AG10803 (cell line): Measurements from ENCODE around the gene GSK3A.

ENCODE experiments used
- DNase-seq: peaks from one replicate; pipeline ENCODE4 v3.0.0; 2010; ENCODE audit warnings: low read depth
- H3K4me3 ChIP-seq: 2 replicates; pipeline ENCODE4 v1.5.1; 2011; ENCODE audit warnings: mild to moderate bottlenecking, low read length, control low read depth
- CTCF ChIP-seq: conservative IDR thresholded peaks from 2 replicates; pipeline ENCODE4 v1.5.1; 2011; ENCODE audit warnings: mild to moderate bottlenecking, low read length, control low read depth, inconsistent platforms

Gene GSK3A

DNA sequence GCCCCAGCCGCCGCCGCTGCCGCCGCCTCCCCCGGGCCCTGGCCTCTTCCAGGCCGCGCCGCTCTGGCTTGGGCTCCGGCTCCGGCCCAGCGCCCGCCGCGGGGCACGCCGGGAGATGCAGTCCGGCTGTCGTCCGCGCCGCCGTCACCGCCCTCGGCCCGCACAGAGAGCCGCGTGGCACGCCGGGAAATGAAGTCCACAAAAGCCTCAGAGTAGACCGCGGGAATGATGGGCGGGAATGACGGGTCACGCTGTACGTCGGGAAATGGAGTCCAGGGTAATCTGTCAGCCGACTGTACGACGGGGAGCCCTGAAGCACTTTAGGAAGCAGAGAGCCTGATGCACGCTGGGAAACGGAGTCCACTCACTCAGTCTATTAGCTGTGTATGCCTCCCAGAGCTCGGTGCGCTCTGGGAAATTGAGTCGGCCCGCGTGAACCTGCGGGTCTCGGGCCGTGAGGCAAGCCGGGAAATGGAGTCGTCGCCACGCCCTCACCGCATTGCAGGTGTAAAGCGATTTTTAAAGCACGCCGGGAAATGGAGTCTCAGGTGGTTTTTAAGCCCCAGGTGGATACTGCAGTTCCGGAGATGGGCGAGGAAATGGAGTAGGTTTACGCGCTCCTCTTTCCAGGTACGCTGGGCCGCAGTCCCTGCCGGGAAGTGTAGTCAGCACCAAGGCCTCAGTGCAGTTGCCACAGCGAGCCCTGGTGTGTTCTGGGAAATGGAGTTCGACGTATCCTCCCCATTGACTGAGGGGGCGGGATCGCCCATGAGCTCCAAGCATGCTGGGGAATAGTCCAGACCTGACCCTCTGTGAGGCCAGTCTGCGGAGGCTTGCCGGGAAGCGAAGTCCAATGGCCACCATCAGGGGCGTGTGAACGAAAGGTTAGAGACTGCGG lies at the start of gene GSK3A:
Gene GSK3A (minus strand): TSS at position 91 of the 898 bp plus-strand sequence. CDS start 137 bp downstream, outside the sequence.
- no peak for TF ChIP-seq CTCF
- peak; percentile 99 for DNase-seq
- peak within 1 kb of the TSS; percentile 89 for H3K4me3 ChIP-seq

DNA sequence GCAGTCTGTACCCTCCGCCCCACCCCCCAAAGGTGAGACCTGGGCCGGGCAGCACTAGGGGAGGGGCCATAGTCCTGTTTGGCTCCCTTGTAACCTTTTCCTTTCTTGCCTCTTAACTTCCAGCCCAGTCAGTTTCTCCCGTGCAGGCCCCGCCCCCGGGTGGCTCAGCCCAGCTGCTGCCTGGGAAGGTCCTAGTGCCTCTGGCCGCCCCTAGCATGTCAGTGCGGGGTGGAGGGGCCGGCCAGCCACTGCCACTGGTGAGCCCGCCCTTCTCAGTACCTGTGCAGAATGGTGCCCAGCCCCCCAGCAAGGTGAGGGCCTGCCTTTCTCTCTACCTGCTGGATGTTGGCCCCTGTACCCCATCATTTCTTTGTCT lies 49.0 kb upstream of the GSK3A start:
- H3K4me3 ChIP-seq = no peak overlapping the region
- no peak for TF ChIP-seq CTCF
- DNase-seq = no peak

DNA sequence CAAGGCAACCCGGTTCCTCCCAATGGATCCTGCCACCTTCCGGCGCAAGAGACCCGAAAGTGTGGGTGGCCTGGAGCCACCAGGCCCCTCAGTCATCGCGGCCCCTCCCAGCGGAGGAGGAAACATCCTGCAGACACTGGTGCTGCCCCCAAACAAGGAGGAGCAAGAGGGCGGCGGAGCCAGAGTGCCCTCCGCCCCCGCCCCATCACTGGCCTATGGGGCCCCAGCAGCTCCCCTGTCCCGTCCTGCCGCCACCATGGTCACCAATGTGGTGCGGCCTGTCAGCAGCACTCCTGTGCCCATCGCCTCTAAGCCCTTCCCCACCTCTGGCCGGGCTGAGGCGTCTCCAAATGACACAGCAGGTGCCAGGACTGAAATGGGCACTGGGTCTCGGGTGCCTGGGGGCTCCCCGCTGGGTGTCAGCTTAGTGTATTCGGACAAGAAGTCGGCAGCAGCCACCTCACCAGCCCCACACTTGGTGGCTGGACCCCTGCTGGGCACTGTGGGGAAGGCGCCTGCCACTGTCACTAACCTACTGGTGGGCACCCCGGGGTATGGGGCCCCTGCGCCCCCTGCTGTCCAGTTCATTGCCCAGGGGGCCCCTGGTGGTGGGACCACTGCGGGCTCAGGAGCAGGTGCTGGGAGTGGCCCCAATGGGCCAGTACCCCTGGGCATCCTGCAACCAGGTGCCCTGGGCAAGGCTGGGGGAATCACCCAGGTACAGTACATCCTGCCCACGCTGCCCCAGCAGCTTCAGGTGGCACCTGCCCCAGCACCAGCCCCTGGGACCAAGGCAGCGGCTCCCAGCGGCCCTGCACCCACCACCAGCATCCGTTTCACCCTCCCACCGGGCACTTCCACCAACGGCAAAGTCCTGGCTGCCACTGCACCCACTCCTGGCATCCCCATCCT lies 48.4 kb upstream of the GSK3A start:
- no peak overlapping the region for H3K4me3 ChIP-seq
- TF ChIP-seq CTCF = peak; percentile 43
- DNase-seq = no peak

GRCh38 chr19:42290136-42290522 lies 47.7 kb upstream of the GSK3A start:
- no peak for TF ChIP-seq CTCF
- H3K4me3 ChIP-seq = no peak overlapping the region
- no peak for DNase-seq

DNA sequence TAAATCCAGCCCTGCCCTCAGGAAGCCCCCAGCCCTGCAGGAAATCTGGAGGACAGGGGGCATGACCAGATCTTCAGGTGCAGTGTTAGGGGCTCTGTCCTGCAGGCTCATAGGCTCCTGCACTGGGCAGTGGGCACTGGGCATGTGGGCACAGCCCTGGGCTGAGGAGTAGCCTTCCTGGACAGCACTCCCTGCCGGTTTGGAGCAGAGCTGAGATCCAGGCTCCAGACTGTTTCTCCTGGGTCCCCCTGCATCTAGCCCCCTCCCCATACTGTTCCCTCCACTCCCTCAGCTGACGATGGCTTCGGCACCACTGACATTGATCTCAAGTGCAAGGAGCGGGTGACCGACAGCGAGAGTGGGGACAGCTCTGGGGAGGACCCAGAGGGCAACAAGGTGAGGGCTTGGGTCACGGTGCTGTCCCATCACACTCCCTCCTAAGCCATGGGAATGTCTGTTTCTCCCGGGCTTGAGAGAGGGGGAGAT lies 47.2 kb upstream of the GSK3A start:
- DNase-seq = no peak
- no peak for TF ChIP-seq CTCF
- H3K4me3 ChIP-seq = no peak overlapping the region

DNA sequence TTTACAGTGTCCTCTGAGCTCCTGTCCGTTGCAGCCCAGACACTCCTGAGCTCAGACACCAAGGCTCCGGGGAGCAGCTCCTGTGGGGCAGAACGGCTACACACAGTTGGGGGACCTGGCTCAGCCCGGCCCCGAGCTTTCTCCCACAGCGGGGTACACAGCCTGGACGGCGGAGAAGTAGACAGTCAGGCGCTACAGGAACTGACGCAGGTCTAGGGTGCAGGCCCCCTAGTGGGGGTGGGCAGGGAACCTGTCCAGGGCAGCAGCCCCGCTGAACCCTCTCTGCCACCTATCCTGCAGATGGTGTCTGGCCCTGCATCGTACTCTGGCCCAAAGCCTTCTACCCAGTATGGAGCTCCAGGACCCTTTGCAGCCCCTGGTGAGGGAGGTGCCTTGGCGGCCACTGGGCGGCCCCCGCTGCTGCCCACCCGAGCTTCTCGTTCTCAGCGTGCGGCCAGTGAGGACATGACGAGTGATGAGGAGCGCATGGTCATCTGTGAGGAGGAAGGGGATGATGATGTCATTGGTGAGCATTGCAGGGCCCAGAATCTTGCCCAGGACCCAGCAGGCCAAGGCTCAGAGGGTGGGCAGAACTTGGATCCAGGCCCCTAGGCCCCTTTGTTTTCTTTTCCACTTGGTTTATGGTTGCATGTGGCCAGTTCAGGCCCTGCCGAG lies 46.6 kb upstream of the GSK3A start:
- no peak overlapping the region for H3K4me3 ChIP-seq
- no peak for TF ChIP-seq CTCF
- DNase-seq = no peak
